HG03139 (cell line): ENCODE measurements around the gene TNFRSF4.

Experiments
- ATAC-seq: cut with Tn5 transposase; IDR thresholded peaks from one replicate; pipeline ENCODE4 v1.9.1; 2021; ENCODE audit not compliant: unreplicated experiment

TNFRSF4 gene

DNA sequence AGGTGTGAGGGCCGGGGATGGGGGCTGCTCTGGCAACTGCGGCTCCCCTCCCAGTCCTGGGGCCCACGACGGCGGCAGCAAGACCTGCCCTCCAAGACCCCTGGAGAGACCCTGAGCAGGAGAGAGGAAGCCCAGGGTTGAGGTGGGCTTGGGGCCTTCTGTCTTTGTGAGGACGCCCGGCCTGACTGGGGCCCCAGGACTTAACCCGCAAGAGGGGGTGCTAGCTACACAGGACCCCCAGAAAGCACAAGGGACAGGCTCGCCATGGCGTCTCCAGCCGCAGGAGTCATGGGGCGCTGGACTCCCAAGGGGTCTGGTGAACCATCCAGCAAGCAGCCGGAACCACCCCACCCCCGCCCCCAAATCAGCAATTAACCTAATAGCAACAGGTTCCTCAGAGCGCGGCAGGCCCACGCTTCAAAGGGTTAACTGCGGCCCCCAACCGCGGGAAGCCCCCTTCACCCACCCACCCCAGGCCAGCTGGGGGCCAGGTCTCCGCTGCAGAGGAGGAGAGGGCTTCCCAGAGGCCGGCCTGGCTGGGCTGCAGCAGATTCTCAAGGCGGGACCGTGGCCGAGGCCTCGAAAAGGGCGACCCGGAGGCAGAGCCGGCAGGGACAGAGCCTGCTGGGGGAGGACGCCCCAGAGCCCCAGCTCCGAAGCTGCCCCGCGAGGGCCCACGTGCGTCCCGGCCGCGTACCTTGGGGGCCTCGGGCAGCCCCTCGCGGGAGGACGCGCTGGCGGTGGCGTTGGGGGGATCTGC lies 32.0 kb upstream of the TNFRSF4 start:
- ATAC-seq = no peak

DNA sequence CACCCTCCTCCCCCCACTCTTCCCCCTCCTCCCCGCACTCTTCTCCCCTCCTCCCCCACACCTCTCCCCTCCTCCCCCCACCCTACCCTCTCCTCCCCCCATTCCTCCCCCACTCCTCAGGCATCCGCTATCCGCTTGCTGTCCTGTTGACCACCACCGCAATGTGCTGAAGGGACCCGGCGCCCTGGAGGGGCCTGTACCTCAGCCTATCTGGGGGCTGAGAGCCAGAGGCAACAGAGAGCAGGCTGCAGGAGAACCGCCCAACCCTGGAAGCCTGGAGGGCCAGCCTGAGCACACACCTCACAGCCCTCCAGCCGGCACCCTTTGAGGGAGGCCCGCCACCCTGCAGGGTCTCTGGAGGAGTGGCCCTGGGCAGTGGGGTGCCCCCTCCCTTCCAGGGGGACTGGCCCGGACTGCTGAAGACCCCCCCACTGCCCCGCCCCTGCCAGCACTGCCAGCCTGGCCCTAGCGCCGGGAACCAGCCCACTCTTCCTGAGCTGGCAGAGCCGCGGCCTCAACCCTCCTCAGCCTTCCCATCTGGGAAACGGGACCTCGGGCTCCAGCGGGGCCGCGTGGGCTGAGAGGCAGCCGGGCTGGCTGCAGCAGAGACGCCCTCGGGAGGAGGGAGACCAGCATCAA lies 31.3 kb upstream of the TNFRSF4 start:
- no peak for ATAC-seq

DNA sequence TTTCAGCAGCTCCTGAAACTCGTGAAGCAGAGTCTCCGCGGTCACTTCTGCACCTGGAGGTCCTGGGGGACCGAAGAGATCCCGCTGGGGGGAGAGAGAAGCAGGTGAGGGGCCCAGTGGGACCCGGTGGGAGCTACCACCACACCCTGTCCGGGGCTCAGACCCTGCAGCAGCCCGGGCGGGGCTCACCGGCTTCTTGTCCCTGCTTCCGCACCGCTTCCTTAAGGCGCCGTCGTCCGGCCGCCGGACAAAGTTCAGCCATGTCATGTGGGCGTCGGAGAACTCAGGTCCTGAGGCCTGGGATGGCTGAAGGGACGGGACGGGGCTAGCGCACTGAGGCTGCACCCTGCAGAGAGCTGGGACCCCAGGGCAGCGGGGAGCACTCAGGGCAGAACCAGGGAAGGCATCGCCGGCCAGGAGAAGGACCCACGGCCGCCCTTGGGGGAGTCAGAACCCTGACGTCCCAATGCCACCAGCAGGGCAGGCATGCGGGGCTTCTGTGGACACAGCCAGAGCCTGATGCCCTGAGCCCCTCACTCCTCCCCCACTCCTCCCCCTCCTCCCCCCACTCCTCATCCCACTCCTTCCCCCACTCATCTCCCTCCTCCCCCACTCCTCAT lies 30.3 kb upstream of the TNFRSF4 start:
- no peak for ATAC-seq

DNA sequence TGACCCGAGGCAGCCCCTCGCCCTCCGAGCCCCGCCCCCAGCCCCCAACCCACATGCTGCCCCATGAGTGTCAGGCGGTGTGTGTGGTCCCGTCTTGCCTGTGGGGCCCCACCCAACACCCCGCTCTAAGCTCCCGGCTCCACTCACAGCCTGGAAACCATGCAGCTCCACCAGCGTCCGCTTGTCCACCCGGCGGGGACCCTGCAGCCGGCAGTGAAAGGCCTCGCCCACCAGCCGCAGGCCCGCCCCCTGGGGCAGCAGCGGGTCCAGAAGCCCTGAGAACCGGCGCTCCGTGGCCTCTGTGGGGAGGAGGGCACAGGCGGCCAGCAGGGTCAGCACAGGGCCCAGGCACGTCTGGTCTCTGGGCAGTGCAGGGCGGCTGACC lies 29.8 kb upstream of the TNFRSF4 start:
- ATAC-seq = no peak

DNA sequence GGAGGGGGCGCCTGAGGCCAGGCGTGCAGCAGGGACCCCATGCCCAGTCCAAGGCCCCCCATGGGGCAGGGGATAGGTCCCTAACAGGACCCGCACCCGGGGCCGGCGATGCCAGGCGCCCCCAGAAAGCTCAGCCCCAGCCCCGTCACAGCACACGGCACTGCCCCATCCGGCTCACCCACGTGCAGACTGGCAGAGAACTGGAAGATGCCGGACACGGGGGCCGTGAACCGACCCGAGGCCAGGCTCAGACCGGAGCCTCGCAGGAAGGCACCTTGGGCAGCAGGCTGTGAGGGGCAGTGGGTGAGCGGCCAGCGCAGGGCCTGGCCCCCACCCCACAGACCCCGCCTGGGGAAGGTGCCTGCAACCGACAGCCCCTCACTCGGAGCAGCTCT lies 29.3 kb upstream of the TNFRSF4 start:
- ATAC-seq = no peak

DNA sequence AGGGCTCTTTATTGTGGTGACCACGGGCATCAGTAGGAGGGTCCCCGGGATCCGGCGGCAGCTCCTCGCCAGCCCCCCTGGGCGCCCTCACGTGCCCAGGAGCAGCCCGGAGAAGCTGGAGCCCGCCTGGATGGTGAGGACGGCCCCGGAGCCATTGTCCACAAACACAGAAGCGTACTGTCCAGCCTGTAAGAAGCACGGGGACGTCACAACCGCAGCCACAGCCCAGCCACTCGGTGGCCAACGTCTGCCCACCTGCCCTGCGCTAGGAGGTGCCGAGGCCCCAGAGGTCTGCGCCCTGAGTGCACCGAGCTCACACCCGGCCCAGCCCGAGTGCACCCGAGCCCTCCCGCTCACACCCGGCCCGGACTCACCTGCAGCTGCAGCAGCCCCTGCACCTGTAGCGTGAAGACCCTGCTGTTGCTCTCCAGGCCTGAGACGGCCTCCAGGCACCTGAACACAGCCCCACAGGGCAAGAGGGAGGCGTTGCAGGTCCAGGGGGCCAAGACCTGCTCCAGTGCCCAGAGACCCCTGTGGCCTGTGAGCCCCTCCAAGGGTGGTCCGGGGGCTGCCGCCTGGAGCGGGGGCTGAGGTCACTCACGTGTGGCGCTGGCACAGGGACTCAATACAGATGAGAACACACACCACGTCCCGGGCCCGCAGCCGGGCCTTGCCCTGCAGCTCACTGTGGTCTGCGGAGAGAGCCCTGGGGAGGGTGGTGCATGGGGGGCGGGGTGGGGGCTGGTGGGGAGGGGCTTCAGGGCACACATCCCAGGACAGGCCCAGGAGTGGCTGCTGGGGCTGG lies 28.7 kb upstream of the TNFRSF4 start:
- ATAC-seq = no peak

DNA sequence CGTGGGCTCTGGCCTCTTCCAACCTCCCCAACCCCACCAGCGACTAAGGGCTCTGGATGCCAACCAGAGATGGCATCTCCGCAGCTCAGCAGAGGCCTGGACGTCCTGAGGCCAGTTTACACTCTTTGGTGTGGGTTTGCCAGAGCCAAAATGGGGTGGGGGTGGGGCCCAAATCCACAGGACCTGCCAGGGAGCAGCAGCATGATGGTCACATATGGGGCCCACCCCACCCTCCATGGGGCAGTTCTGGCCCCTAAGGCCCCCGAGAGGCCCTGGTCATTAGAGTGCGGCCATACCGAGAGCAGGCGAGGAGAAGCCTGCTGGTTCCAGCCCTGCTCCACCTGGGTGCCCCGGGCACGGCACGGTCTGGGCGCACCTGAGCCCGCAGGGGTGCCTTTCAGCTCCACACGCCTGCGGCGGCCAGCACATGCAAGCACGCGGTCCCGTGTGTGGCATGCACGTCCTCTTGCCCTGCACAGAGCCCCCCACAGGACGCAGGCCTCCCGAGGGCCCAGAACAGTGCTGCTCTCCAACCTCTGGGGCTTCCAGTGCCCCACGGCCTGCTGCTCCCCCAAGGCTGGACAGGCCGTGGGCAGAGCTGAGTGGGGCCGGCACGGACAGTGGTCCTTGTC lies 27.8 kb upstream of the TNFRSF4 start:
- no peak for ATAC-seq

DNA sequence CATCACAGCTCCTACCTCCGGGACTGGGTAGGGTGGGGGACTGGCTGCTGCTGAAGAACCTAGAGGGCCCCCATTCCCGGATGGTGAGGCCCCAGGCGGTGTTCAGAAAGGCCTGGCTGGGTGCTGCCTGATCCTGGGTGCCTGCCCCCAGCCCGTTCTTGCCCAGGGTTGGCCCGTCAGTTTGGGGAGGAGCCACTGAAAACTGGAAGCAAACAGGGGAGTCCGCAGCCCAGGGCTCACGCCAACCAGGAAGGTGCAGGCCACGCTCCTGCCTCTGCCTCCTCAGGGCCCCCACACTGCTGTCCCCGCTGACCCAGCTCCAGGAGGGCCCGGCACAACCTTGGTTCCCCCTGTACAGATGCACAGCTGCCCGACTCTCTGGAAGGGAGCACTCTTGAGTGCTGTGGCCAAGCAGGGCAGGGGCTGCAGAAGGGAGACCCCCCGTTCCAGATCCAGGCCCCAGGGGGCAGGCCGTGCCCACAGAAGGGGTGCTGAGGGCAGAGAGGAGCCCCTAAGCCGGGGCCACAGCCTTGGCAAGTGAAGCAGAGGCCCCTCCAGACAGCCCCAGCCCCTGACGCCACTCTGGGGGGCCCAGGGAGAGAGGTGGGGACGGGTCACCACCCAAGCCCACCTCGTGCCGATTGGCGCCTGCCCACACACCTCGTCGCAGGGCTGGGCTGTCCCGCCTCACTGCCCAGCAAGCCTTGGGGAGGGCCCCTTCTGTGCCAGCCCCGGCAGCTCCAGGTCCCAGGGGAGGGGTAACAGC lies 27.1 kb upstream of the TNFRSF4 start:
- no peak for ATAC-seq

DNA sequence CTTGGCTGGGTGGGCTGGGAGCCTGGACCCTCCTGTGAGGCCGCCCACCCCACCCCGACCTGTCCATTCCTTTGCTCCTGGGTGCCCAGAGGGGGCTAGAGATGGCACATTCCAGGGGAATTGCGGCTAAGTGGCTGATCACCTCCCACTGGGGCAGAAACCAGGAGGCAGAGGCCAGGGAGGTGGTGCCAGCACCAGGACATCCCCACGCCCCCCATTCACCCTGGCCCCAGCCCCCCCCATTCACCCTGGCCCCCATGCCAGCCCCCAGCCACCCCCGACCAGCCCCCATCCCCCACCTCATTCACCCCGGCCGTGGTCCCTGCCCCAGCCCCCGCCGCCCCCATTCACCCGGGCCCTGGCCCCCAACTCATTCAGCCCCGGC lies 26.4 kb upstream of the TNFRSF4 start:
- no peak for ATAC-seq

DNA sequence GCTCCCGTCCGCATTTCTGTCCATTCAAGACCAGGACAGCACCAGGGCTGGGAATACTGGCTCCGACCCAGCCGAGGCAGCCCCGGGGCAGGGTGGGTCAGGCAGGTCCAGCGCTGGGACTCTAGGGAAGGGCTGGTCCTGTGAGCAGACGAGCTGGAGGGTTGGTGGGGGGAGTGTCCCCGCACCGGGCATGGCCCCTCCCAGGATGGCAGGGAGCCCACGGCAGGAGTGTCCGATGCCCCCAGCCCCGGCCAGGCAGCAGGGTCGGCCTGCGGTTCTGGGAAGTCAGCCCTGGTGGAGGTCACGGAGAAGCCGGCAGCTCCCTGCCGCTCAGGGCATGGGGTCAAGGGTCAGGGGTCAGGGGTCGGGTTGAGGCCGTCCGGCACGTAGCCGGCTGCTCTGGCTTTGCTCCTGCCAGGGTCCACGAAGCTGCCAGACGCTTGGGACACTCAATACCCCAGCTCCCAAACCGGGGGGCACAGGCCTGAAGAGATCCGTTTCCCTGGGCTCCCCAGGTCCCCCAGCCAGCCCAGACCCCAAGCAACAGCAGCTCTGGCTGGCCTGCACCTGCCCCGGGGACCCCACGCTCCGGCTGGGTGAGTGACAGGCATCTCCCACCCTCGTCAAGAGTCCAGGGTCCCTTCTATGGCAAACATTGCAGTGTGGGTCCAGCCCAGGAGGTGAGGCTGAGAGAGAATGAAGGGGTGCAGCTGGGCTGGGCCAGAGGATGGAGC lies 25.8 kb upstream of the TNFRSF4 start:
- no peak for ATAC-seq

DNA sequence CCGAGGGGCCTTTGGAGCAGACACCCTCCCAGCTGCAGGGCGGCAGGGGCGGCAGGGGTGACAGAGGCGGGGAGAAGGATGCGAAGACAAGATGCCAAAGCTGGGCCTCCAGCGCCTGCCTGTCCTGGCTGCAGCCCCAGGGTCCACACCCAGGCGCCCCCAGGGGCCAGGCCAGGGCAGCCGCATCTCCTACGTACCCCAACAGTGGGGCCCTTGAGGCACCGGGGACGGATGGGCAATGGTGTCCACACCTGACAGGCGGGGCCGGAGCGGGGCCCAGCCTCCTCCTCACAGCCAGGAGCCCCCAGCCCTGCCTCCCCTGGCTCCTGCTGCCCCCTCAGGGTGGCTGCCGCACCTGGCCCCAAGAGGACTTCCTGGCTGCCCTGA lies 25.3 kb upstream of the TNFRSF4 start:
- no peak for ATAC-seq

DNA sequence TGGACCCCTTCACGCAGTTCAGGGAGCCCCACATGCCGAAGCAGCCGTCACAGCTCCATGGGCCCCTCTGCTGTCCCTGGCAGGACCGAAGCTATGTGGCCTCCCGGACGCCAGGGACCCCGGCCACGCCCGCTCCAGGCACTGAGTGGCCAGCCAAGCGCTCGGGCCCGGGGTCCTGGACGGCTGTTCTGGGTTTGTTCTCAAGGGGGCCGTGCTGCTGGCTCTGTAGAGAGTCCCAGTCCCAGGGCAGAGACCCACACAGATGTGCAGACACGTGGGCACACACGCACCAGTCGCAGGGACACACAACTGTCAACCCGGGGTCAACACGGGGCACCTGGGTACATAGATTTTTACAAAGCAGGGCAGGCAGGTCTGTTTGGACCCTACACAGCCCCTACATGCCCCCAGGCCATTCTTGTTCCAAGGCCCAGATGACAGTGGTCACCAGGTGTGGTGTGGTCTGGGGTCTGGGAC lies 24.8 kb upstream of the TNFRSF4 start:
- ATAC-seq = no peak

DNA sequence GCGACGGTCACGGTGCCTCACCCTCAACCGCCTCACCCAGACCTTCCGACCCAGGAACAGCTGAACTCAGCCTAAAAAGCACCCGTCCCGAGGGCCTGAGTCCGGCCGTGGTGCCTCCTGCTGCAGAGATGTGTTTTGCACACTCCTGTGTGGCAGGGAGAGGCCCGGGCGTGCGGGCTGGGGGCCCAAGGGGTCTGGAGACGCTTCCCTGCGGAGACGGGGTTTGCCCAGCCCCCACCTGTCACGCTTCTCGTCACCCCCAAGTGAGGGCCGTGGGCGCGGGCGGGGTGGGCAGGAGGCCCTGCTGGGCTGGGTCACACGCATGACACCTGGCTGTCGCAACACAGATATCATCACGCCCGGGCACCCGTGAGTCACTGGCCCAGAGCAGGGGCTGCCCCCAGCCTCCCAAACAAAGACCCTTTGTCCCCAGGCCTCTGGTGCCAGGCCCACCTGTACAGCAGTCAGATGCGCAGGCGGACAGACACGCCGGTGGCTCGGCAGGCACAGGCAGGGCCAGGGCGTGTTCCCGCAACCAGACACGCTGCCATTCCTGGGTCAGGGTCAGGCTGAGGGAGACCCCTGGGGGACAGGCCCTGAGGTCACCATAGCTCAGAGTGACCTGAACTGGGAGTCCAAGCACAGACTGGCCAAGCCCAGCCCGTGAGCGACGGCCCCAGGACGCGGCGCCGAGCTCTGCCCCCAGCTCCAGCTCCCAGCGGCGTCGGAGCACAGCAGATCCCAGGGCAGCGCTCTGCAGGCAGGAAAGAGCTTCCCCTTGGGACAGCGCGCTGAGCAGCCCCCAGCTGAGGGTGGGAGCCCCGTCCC lies 24.1 kb upstream of the TNFRSF4 start:
- ATAC-seq = no peak

DNA sequence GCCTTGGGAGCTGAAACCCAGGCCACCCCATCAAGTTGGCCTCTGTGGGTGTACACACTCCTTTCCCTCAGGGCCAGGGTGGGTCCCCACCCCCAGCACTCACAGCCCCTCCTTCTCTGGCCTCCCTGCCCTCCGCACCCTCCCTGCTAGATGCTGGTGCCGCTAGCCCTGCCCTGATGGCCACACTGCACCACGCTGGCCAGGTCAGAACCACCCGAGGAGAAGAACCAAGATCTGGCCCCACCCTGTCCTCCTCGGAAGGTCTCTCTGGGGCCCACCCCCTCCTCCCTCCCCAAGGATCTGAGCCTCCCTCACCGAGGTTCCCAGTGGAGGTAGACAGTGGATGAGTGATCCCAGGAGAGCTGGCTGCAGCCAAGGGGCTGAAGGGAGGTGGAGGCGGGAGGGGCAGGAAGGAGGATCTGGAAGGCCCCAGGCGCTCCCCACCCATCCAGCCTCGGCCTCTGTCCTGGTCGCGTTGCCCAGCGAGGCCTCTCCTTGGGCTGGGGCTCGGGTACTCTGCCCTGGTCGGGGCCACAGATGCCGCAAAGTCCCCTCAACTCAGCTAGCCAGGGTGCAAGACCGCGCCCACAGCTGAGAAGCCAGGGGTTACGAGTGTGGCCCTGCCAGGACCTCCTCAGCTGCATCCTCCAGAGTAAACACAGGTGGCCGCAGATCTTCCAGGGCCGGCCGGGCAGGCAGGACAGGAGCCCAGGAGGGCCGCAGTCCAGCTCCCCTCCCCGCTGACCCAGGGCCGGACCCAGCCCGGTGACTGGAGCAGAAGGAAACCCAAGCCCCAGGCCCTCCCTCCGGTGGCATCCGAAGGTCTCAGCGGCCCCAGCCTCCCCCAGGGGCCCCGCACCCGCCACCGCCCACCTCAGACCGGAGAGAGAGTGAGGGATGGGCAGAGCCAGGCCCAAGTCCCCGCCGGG lies 23.3 kb upstream of the TNFRSF4 start:
- ATAC-seq = no peak

DNA sequence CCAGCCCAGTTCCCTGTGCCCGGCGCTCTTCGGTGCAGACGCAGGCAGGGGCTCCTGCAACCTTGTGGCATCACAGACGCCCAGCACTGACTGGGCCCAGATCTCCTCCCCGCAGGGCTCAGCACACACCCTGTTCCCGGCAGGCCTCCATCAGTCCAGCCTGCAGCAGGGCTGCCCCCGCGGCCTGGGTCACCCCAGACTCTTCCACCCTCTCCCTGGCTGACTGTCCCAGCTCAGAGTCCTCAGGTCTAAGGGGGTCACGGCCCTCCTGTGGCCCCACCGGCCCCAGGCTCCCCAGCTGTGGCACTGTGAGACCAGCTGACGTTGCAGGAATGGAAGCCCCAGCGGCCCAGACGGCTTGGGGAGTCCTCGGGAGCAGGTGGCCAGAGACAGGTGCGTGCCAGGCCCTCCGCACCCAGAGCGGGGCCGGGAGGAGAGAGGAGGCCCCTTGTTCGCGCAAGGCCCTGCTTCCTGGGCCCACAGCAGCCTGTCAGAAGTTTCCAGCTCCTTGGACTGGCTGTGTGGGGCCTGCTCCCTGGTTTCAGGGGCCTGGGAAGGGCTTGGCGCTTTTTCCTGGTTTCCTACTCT lies 22.3 kb upstream of the TNFRSF4 start:
- ATAC-seq = no peak

DNA sequence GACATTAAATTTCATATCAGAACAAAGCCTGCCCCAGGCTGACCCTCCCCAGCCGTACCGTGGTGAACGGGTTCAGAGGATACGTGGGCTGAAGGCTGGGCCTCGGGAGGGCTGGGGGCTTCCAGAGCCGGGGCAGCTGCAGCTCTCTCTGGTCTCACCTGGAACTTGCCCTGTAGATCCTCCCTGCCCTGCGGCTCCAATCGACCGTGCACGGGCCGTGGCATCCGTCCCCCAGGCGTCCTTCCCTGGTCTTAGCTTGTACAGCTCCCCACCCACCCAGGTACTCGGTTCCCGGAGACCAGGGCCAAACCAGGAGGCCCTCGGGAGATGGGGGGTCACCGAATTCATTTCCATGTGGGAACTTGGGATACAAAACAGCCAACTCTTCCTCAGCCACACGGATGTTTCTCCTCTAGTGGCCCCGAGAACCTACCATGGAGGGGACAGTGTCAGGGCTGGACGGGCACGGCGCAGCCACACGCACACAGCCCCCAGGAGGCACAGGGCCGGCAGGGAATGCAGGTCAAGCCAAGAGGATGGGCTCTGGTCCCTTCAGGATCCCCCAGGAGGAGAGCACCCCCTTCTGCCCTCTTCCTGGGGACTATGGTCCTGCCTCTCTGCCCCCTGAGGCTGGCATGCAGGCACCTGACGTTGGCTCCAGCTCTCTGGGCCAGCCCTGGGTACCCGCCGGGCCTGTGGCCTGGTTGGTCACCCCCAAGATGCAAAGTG lies 21.2 kb upstream of the TNFRSF4 start:
- ATAC-seq = no peak
